NCI-H1694 treated with DMSO at 0.1 percent for 48 hours (cell line): Measurements from ENCODE around the gene FAM174B.
A peak's percentile ranks its signal among the peaks of the same experiment; 100 is the strongest.

Experiments
- DNase-seq: peaks from one replicate; lab custom pipeline; 2025; lab: John Stamatoyannopoulos, UW

The FAM174B gene

GRCh38 chr15:92638709-92639365 is 16.7 kb downstream of the FAM174B start:
- no peak for DNase-seq

GRCh38 chr15:92638291-92638708 is 17.3 kb downstream of the FAM174B start:
- peak; percentile 50 for DNase-seq

GRCh38 chr15:92637626-92638025 is 17.9 kb downstream of the FAM174B start:
- DNase-seq, result no peak

- no peak for DNase-seq
Observed at GRCh38 chr15:92636908-92637481, 18.6 kb downstream of the FAM174B start.

DNA sequence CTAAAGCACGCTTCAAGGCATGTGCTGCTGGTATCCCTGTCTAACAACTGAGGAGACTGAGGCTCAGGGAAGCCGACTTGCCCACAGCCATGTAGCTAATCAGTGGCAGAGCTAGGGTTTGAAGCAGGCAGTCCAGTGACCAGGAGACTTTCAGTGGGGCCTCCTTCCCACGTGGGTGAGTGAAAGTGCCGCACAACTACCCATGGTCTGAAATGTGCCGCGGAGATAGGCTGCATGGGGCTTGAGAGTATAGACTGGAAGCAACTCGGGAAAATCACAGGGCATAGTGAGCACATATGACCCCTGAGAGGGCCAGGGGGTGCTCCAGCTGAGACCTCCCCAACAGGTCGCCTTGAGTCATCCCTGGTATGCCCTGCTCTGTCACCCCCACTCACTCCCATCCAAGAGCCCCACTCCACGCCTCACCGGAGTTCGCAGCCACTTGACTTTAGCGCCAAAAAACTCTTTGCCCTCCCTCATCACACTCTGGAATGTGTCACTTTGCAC is 19.1 kb downstream of the FAM174B start:
- DNase-seq, result no peak

DNA sequence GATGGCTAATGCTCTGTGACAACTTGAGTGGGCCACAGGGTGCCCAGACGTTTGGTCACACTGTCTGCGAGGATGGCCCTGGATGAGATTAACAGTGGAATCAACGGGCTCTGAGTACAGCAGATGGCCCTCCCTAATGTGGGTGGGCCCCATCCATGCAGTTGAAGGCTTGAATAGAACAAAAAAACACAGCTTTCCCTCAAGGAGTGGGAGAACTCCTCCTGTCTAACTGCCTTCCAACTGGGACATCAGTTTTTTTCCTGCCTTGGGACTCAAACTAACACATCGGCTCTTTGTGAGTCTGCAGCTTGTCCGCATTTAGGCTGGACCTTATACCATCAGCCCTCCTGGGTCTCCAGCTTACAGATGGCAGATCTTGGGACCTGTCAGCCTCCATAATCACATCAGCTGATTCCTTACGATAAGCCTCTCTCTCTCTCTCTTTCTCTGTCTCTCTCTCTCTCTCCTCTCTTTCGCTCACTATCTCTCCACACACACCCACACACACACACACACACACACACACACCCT is 20.8 kb downstream of the FAM174B start:
- DNase-seq, result no peak

DNA sequence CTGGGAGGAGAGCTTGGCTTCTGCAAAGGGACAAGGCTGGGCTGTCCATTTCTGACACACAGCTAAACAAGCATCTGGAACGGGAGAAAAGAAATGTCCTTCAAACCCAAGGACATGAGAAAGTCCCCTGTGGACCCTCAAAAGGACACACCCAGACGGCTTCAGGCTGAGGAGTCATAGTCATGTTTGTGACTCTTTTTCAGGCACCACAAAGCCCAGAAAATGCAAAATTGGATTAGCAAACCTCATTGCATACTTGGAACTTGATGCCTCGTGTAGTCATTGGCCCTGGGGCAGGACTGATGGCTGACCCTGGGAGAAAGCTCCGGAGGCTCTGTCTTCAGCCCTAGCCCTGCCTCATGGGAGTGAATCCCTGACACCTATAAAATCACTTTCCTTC is 21.5 kb downstream of the FAM174B start:
- no peak for DNase-seq

DNA sequence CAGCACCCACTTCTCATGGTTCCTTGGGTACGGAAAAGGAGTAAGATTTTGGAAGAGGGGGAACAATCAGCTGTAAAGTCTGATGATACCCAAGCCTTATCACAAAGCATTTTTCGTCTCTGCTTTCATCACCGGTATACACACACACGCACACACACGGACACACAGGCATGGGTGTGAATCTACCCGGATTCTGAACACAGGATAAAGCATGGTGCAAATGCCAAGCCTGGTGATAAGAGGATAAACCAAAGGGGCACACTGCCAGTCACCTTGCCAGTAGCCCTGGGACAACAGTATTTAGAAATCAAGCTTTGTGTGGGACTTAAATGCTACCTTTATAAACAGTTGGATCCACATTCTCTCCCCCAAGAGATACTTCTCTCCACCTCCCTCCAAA is 22.2 kb downstream of the FAM174B start:
- no peak for DNase-seq

GRCh38 chr15:92633001-92633400 is 22.6 kb downstream of the FAM174B start:
- DNase-seq, result no peak

DNA sequence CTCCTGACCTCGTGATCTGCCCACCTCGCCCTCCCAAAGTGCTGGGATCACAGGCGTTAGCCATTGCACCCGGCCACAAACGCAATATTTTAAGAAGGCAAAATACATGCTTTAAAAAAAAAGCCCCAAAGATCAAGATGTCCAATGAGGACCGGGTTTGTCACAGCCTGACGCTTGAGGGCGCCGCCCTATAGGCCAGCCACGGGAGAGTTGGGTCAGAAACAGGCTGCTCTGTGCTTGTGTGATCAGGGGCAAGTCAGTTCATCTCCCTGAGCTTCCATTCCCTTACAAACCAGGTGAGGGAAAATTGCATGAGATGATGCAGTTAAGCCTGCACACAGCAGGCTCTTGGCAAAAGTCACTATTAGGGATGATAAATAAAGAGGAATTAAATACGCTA is 23.9 kb downstream of the FAM174B start:
- no peak for DNase-seq

- no peak for DNase-seq
Observed at GRCh38 chr15:92629975-92630626, 25.5 kb downstream of the FAM174B start.

DNA sequence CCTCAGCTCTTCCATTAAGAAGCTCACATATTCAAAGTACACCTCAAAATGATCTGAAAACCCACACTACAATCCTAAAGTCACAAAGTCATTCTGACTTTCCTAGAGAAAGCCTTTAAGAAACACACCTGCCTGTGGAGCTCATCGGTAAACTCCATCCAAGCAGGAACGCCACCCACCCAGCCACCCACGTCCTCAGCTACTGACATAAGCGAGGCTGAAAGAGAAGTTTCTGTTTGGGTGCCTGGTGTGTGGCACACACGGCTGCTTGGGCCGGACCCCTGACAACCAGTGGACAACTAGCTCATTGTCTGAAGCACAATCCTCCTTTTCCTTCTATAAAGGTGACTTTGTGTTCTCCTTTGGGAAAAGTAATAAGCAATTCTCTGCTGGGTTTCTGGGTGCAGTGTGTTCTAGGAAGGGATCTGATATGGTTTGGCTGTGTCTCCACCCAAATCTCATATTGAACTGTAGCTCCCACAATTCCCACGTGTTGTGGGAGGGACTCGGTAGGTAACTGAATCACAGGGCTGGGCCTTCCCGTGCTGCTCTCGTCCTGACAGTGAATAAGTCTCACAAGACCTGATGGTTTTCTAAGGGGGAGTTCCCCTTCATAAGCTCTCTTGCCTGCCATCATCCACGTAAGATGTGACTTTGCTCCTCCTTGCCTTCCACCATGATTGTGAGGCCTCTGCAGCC is 26.1 kb downstream of the FAM174B start:
- no peak for DNase-seq

DNA sequence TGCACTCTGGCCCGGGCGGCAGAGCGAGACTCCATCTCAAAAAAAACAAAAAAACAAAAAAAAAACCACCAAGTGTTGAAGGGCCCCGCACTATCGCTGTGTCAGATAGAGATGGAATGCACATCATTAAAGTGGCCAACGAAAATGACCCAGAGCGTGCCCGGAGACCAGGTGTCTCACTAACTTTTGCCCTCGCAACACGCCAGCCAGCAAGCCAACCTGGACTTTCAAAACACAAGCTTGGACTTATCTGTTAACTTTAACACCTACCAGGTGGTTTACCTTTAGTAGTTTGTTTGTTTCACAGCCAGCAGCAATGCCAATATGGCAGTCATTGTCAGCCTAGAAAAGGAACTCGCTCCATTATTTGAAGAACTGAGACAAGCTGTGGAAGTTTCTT is 28.6 kb downstream of the FAM174B start:
- DNase-seq, result no peak

DNA sequence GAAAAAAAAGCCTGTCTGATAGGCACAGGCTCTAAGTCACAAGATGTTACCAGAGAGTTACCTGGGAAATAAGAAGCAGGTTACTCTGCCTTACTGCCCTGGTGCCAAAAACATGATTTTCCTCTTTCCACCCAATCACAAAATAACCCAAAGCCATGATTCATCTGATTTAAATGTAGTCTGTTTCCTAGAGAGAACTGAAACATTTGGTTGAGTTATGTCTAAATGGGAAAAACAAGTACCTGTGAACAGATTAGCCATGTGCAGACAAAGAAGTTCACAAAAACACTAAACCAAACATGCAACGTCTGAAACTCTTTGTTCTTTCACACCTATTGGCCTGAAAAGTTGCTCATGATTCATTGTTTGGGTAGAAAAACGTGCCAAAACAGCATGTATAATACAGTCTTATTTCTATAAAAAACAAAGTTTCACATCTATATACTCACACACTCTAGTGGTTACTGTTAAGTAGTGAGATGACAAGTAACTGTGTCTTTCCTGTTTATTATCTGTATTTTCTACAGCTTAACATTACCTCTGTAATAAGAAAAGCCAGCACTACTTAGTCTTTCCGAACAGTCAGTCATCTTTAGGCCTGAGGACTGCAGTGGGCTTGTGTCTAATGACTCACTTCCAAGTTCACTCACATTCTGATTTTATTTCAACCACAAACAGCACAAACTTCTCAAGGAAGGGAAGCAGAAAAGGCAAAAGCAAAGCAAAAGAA is 30.2 kb downstream of the FAM174B start:
- DNase-seq, result no peak

DNA sequence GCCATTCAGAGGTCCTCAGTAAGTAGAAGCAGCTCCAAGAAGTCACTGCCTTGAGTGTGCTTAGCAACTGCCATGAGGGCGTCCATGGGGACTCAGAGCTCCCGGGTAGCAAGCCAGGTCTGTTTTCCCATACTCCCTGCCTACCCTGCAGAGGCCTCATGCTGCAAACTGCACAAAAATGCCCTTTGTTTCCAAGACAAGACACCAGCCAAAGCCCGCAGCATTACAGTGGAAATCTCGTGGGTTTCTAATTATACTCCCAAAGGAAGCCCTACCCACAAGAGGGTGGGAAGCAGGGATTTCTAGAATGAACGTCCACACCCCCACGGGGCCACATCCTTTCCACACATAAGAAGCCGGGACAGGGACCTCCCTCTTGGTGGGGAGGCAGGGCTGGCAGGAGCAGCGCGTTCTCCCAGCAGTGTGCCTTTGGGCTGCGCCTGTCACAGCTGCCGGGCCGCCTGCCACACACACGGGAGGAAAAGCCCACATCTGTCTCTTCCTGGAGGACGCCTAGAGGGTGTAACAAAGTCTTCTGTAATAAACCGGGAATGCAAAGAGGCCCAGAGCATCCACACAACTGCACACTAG is 31.1 kb downstream of the FAM174B start:
- peak; percentile 23 for DNase-seq

- DNase-seq, result no peak
Observed at GRCh38 chr15:92623435-92623834, 32.1 kb downstream of the FAM174B start.

- no peak for DNase-seq
Observed at GRCh38 chr15:92621972-92622533, 33.5 kb downstream of the FAM174B start.

DNA sequence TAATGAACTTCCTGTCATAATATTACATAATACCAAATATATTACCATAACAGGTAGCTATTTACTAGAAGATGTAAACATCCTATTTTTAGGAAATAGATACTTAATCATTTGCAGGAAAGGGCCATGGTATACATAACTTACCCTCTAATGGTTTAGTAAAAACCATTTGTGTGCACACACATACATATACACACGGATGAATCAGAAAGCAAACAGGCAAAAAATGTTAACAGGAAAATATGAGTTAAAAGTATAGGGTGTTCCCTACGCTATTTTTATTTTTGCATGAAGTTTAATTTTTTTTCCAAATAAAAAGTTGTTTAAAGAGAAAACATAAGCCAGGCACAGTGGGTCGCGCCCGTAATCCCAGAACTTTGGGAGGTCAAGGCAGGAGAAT is 34.6 kb downstream of the FAM174B start:
- no peak for DNase-seq

DNA sequence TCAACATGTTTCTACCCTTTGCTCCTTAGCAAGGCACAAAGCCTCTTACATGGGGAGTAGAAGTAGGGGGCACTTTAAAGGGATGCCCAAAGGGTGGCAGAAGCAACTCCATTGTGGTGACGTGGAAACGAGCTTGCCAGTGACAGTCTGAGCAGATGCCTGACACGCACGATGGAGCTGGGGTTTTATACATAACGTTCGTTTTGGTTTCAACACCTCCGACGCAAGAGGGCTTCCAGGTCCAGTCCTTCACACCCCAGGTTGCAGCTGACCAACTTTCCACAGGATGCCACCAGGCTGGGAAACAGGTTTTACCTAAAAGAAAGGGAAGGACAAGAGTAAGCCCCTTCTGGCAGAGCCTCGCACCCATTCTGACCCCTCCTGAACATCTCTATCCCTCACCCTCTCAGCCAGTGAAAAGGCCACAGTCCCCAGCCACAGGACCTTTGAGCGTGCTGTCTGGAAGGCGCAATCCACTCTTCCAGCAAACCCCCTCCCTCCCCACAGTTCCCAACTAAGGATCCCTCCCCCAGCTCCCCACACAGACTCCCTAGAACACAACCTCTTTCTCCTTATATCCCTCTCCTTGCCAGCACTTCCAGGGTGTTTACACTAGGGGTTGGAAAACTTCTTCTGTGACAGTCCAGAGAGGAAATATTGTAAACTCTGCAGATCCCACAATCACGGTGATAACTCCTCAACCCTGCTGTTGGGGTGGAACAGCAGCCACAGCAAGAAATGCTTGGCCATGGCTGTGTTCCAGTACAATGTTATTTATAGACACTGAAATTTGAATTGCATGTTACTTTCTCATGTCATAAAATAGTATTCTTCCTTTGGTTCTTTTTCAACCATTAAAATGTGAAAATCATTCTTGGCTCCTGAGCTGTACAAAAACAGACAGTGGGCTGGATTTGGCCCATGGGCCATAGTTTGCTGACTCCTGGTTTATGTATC is 36.2 kb downstream of the FAM174B start:
- DNase-seq, result no peak
